ENCODE results near the gene PCDH19. TPM values are rescaled to one million over a fixed set of nuclear protein-coding genes. Genes with fewer than 3 reads are reported as not detected.

PCDH19 gene
- total and polyA plus RNA-seq, 10 of the 15 experiments (the other 5 are each of a cell fraction or from before 2014, with no cell fraction given), result 0.01 TPM; not detected in 9

GRCh38 chrX:100319716-100320115 lies 90.4 kb downstream of the PCDH19 start (continued):
- no peak for TF ChIP-seq CREM (IDR thresholded peaks at IDR 0.05; ENCODE audit: low read depth)
- TF ChIP-seq MEF2B (IDR thresholded peaks at IDR 0.05; ENCODE audit: partially characterized antibody, poor library complexity, severe bottlenecking), result no peak

GRCh38 chrX:100316987-100317386 lies 93.1 kb downstream of the PCDH19 start:
- FAIRE-seq (no peak), DNase-seq (ENCODE audit: low read depth, low spot score) (no peak), ATAC-seq (no peak)
- no peak overlapping the region for H2AFZ ChIP-seq (ENCODE audit: control insufficient read depth, low read depth, low read length)
- intact Hi-C loops (cut with micrococcal nuclease; ENCODE audit: unreplicated experiment), result no loop called here
- H3K79me2 ChIP-seq (ENCODE audit: control insufficient read depth, insufficient read depth, low read length), result no peaks in the 10 kb centered on the region
- TF ChIP-seq CEBPZ (IDR thresholded peaks at IDR 0.05; ENCODE audit: low read depth, low read length) (no peak), PKNOX1 (IDR thresholded peaks at IDR 0.05) (no peak)
- H3K4me3 ChIP-seq, result no peak overlapping the region
- no peak overlapping the region for H3K4me2 ChIP-seq (ENCODE audit: control insufficient read depth, insufficient read depth)
- no peaks in the 10 kb centered on the region for H4K20me1 ChIP-seq (ENCODE audit: control insufficient read depth, insufficient read depth)
- ChIA-PET CTCF (no interaction called here), RAD21 (ENCODE audit: unreplicated experiment) (no interaction called here), POLR2A (no interaction called here), SMC1A (ENCODE audit: uncharacterized antibody, unreplicated experiment) (no interaction called here)
- H3K4me1 ChIP-seq (ENCODE audit: control insufficient read depth, insufficient read depth, low read length), result no peaks in the 10 kb centered on the region
- H3K9me3 ChIP-seq (replicated peaks; ENCODE audit: control insufficient read depth, insufficient read depth, low read length), result no peaks in the 10 kb centered on the region
- WGBS (ENCODE audit: insufficient coverage, insufficient replicate concordance, low lambda C conversion rate, missing lambda C conversion rate), result 60% methylated on average over 3 of the region's 3 CpGs
- no peak overlapping the region for H3K27ac ChIP-seq (ENCODE audit: control insufficient read depth, insufficient read depth)
- H3K27me3 ChIP-seq (replicated peaks in 1 of 2; ENCODE audit: control insufficient read depth in 2 of 2, insufficient read depth in 2 of 2, low read length in 1 of 2), result no peaks in the 10 kb centered on the region
- no peak overlapping the region for H3K9ac ChIP-seq (ENCODE audit: control insufficient read depth, insufficient read depth, low read length)
- no TSS peak for BruUV-seq (replicated peaks)
- H3K36me3 ChIP-seq (ENCODE audit: control insufficient read depth in 2 of 2, insufficient read depth in 2 of 2, low read length in 1 of 2), result no peaks in the 10 kb centered on the region
- in situ Hi-C loops (cut with MboI), result no loop called here

Data from GM12878 (cell line).